Colonic mucosa (tissue), 4 donors: ENCODE data around the gene THOC2. TPM values are rescaled to one million over a fixed set of nuclear protein-coding genes. Genes with fewer than 3 reads are reported as not detected.

Source experiments
- DNase-seq: peaks from one replicate; pipeline ENCODE4 v3.0.0-alpha.2; 2020
- H3K27ac ChIP-seq: fragments of 200-600 bp; one replicate; pipeline ENCODE4 v1.8.0; 2021
- H3K27me3 ChIP-seq: fragments of 200-600 bp; one replicate; pipeline ENCODE4 v1.8.0; 2021
- H3K36me3 ChIP-seq: fragments of 200-600 bp; one replicate; pipeline ENCODE4 v1.8.0; 2021
- H3K4me1 ChIP-seq: fragments of 200-600 bp; one replicate; pipeline ENCODE4 v1.8.0; 2021; ENCODE audit warnings: mild to moderate bottlenecking
- H3K4me3 ChIP-seq: fragments of 200-600 bp; one replicate; pipeline ENCODE4 v1.8.0; 2021
- H3K9ac ChIP-seq, 2 donors: one replicate each; pipeline ENCODE4 v1.7.0; 2013; ENCODE audit warnings: control low read depth in 2 of 2, low read depth in 2 of 2, low read length in 2 of 2
- H3K9me3 ChIP-seq: fragments of 200-600 bp; one replicate; pipeline ENCODE4 v1.8.0; 2021
- CTCF ChIP-seq: fragments of 200-600 bp; IDR thresholded peaks from one replicate; pipeline ENCODE4 v1.8.0; 2022; ENCODE audit warnings: antibody characterized with exemption, mild to moderate bottlenecking
- intact Hi-C: fragments of 100-400 bp; cut with DNase I; formaldehyde crosslinking; loops from one replicate; pipeline ENCODE4 v1.14.1; 2022
- total RNA-seq, 2 donors: library from RNA; stranded (reverse); fragmentation: NEBNext Ultra II Directional in 1 of 2; extraction: Animal tissue kit (Norgen Biotek cat#: 25700) in 1 of 2; gene quantifications; one replicate each; pipeline ENCODE4 v1.2.1, GENCODE V29; 2021
- donor health status: healthy.
- donor health status: DM: no; HTN: no; CAD: no.
- donor health status: DM: no; HTN: no; CAD: no.

The THOC2 gene
- total RNA-seq, 2 donors from 2014 or later = 60.7 to 68.2 TPM

GRCh38 chrX:123625477-123625876, 107.4 kb downstream of the THOC2 start:
- no peaks in the 10 kb centered on the region for H3K27me3 ChIP-seq
- intact Hi-C loops = no loop called here
- H3K4me3 ChIP-seq = no peak overlapping the region
- no peaks in the 10 kb centered on the region for H3K4me1 ChIP-seq
- no peaks in the 10 kb centered on the region for H3K9me3 ChIP-seq
- H3K36me3 ChIP-seq = no peaks in the 10 kb centered on the region
- DNase-seq = no peak
- H3K27ac ChIP-seq = no peak overlapping the region
- no peak for TF ChIP-seq CTCF
- no peak overlapping the region for H3K9ac ChIP-seq

- Histone ChIP-seq H3K27ac (no peak overlapping the region), H3K27me3 (no peaks in the 10 kb centered on the region), H3K9ac (no peak overlapping the region), H3K4me1 (no peaks in the 10 kb centered on the region), H3K4me3 (no peak overlapping the region), H3K36me3 (no peaks in the 10 kb centered on the region), H3K9me3 (no peaks in the 10 kb centered on the region)
- TF ChIP-seq CTCF = no peak
- intact Hi-C loops = no loop called here
- no peak for DNase-seq
Measured at GRCh38 chrX:123617007-123617406, 115.8 kb downstream of the THOC2 start.

- H3K36me3 ChIP-seq = no peaks in the 10 kb centered on the region
- intact Hi-C loops = no loop called here
- no peak overlapping the region for H3K27ac ChIP-seq
- no peak overlapping the region for H3K4me3 ChIP-seq
- no peaks in the 10 kb centered on the region for H3K27me3 ChIP-seq
- no peaks in the 10 kb centered on the region for H3K9me3 ChIP-seq
- no peak for DNase-seq
- H3K9ac ChIP-seq = no peak overlapping the region
- no peak for TF ChIP-seq CTCF
- no peaks in the 10 kb centered on the region for H3K4me1 ChIP-seq
Measured at GRCh38 chrX:123610915-123611314, 121.9 kb downstream of the THOC2 start.

GRCh38 chrX:123607806-123608205, 125.0 kb downstream of the THOC2 start:
- H3K9ac ChIP-seq = no peak overlapping the region
- no peak for DNase-seq
- H3K27ac ChIP-seq = no peak overlapping the region
- H3K4me1 ChIP-seq = no peaks in the 10 kb centered on the region
- H3K36me3 ChIP-seq = no peaks in the 10 kb centered on the region
- H3K9me3 ChIP-seq = no peaks in the 10 kb centered on the region
- intact Hi-C loops = no loop called here
- H3K27me3 ChIP-seq = no peaks in the 10 kb centered on the region
- no peak overlapping the region for H3K4me3 ChIP-seq
- no peak for TF ChIP-seq CTCF

- H3K27me3 ChIP-seq = no peaks in the 10 kb centered on the region
- DNase-seq = no peak
- H3K9ac ChIP-seq = no peak overlapping the region
- H3K9me3 ChIP-seq = no peaks in the 10 kb centered on the region
- no peak for TF ChIP-seq CTCF
- H3K36me3 ChIP-seq = no peaks in the 10 kb centered on the region
- intact Hi-C loops = no loop called here
- no peak overlapping the region for H3K4me3 ChIP-seq
- no peak overlapping the region for H3K27ac ChIP-seq
- no peaks in the 10 kb centered on the region for H3K4me1 ChIP-seq
Measured at GRCh38 chrX:123607270-123607669, 125.6 kb downstream of the THOC2 start.

GRCh38 chrX:123603491-123603890, 129.4 kb downstream of the THOC2 start:
- Histone ChIP-seq H3K9me3 (no peaks in the 10 kb centered on the region), H3K27me3 (no peaks in the 10 kb centered on the region), H3K4me3 (no peak overlapping the region), H3K9ac (no peak overlapping the region), H3K27ac (no peak overlapping the region), H3K4me1 (no peaks in the 10 kb centered on the region), H3K36me3 (no peaks in the 10 kb centered on the region)
- intact Hi-C loops = no loop called here
- no peak for TF ChIP-seq CTCF
- no peak for DNase-seq
